Osteoblast (primary cell): Measurements from ENCODE around the gene SIPA1L2. TPM values are rescaled to one million over a fixed set of nuclear protein-coding genes. Genes with fewer than 3 reads are reported as not detected.

ENCODE experiments used
- DNase-seq: peaks from one replicate; pipeline ENCODE4 v3.0.0; 2011; ENCODE audit warnings: low spot score, mixed read lengths; ENCODE audit not compliant: insufficient read length; ENCODE audit errors: missing footprints
- H2AFZ ChIP-seq: 2 replicates; pipeline ENCODE4 v1.6.0; 2011; ENCODE audit warnings: mild to moderate bottlenecking, low read length
- H3K27ac ChIP-seq: 2 replicates; pipeline ENCODE4 v1.5.1; 2011; ENCODE audit warnings: mild to moderate bottlenecking, low read depth, low read length, moderate library complexity
- H3K27me3 ChIP-seq: 2 replicates; pipeline ENCODE4 v1.6.0; 2012; ENCODE audit warnings: mild to moderate bottlenecking, control low read depth, inconsistent platforms, low read length, moderate library complexity; ENCODE audit not compliant: insufficient read depth
- H3K36me3 ChIP-seq: 2 replicates; pipeline ENCODE4 v1.5.1; 2011; ENCODE audit warnings: mild to moderate bottlenecking, low read length, control low read depth, moderate library complexity; ENCODE audit not compliant: insufficient read depth
- H3K4me1 ChIP-seq: 2 replicates; pipeline ENCODE4 v1.5.1; 2011; ENCODE audit warnings: mild to moderate bottlenecking, low read length, control low read depth, moderate library complexity; ENCODE audit not compliant: insufficient read depth
- H3K4me2 ChIP-seq: 2 replicates; pipeline ENCODE4 v1.6.0; 2011; ENCODE audit warnings: mild to moderate bottlenecking, low read length; ENCODE audit not compliant: insufficient read depth
- H3K4me3 ChIP-seq: fragments of 200-600 bp; sonication (generic); 3 replicates; pipeline ENCODE4 v1.5.1; 2012; ENCODE audit warnings: mild to moderate bottlenecking, low read length, inconsistent platforms; ENCODE audit not compliant: insufficient read depth
- H3K79me2 ChIP-seq: 2 replicates; pipeline ENCODE4 v1.6.0; 2012; ENCODE audit warnings: mild to moderate bottlenecking, low read length, control low read depth, inconsistent platforms; ENCODE audit not compliant: insufficient read depth
- H3K9me3 ChIP-seq: 2 replicates; pipeline ENCODE4 v1.5.1; 2011; ENCODE audit warnings: low read depth, low read length, control low read depth
- H4K20me1 ChIP-seq: 2 replicates; pipeline ENCODE4 v1.6.0; 2012; ENCODE audit warnings: mild to moderate bottlenecking, low read length, control low read depth; ENCODE audit not compliant: insufficient read depth
- CTCF ChIP-seq: IDR thresholded peaks from 2 replicates; pipeline ENCODE4 v1.5.1; 2011; ENCODE audit warnings: mild to moderate bottlenecking, low read depth, low read length, moderate library complexity; ENCODE audit errors: extremely low read depth
- total RNA-seq: library from RNA; depleted of rRNA; stranded (reverse); fragments of >200 nt; gene quantifications from 2 replicates; pipeline ENCODE4 v1.2.3, GENCODE V29; 2012

Gene SIPA1L2
- total RNA-seq, 1 donor = 6.9 TPM

DNA sequence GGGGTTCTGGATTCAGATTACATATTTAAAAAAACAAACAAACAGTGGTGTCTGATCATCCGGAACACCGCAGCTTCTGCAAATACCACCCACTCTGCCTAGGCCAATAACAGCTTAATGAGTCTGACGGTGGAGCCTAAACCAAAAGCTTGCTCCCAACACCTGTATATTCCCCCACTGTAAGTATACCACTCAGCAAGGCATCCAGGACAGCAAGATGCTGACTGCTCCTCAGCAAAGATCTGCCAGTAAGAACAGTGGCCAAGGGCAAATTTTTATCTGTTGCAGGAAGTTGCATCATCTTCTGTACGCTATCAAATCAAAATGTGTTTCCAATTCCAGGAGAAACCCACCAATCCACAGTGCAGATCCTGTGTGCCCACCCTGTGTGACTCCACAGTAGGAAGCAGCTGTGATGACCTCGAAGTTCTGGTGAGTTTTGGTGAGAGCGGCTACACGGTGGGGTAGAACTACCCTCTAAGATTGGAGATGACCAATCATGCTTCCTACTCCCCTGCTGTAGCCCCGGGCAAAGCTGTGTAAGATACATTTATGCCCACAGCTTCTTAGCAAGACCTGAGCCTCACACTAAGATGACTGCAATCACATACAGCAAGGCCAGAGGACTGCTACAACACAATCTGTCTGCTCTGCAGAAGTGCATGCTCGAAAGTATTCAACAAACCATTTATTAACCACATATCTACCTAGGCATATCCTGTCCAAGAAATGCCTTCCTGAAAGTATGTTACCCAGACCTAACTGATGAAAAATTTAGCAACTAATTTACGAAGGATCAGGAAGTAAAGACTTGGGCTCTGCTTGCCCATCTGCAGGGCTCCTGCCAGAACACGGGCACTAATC is 30.5 kb downstream of the SIPA1L2 start:
- Histone ChIP-seq H3K79me2 (no peaks in the 10 kb centered on the region), H3K27me3 (no peaks in the 10 kb centered on the region), H2AFZ (no peak overlapping the region), H3K4me2 (no peak overlapping the region), H3K9me3 (no peaks in the 10 kb centered on the region), H4K20me1 (no peaks in the 10 kb centered on the region), H3K4me1 (no peaks in the 10 kb centered on the region), H3K27ac (no peak overlapping the region), H3K36me3 (no peaks in the 10 kb centered on the region), H3K4me3 (no peak overlapping the region)
- DNase-seq = no peak
- TF ChIP-seq CTCF = no peak

DNA sequence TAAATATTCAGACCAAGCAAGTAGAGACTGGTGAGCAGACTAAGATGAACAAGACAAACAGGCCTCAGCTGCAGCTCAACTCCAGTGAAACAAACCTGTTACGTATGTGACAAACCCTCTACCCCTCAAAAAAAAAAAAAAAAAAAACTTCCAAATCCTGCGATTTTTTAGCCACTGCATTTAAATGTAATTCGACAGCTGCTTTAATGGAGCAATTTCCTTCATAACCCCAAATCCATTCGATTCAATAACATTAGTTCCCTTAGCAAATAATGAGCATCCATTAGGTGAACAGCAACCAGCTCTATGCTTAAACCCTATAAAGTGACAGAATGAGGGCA is 31.1 kb downstream of the SIPA1L2 start:
- H3K79me2 ChIP-seq = no peaks in the 10 kb centered on the region
- H3K4me3 ChIP-seq = no peak overlapping the region
- TF ChIP-seq CTCF = no peak
- H3K27ac ChIP-seq = no peak overlapping the region
- no peaks in the 10 kb centered on the region for H3K27me3 ChIP-seq
- H3K4me2 ChIP-seq = no peak overlapping the region
- H3K9me3 ChIP-seq = no peaks in the 10 kb centered on the region
- no peak overlapping the region for H2AFZ ChIP-seq
- H3K4me1 ChIP-seq = no peaks in the 10 kb centered on the region
- H3K36me3 ChIP-seq = no peaks in the 10 kb centered on the region
- no peaks in the 10 kb centered on the region for H4K20me1 ChIP-seq
- DNase-seq = no peak

- Histone ChIP-seq H3K4me1 (no peaks in the 10 kb centered on the region), H3K36me3 (no peaks in the 10 kb centered on the region), H3K4me3 (no peak overlapping the region), H3K79me2 (no peaks in the 10 kb centered on the region), H2AFZ (no peak overlapping the region), H3K27ac (no peak overlapping the region), H3K4me2 (no peak overlapping the region), H3K27me3 (no peaks in the 10 kb centered on the region), H3K9me3 (no peaks in the 10 kb centered on the region), H4K20me1 (no peaks in the 10 kb centered on the region)
- no peak for TF ChIP-seq CTCF
- no peak for DNase-seq
Observed at GRCh38 chr1:232598133-232598532, 31.8 kb downstream of the SIPA1L2 start.

DNA sequence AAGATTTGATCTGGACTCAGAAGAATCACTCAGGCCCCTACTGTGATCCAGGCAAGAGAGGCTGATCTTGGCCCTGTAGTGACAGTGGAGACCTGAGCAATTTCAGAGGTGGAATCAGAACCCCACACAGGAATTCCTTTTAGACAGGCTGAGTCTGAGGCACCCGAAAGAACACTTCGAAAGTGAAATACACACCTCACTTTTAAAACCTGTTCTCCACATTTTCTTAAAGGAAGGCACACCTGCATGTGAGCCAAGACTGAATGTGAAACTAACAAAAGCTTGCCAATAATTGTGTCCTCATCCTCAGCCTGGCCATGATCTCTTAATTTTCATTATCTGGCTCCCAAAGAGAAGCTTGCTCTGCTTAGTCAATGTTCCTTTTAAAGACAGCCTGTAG is 32.2 kb downstream of the SIPA1L2 start:
- H3K9me3 ChIP-seq = no peaks in the 10 kb centered on the region
- no peaks in the 10 kb centered on the region for H3K4me1 ChIP-seq
- H3K36me3 ChIP-seq = no peaks in the 10 kb centered on the region
- no peaks in the 10 kb centered on the region for H3K79me2 ChIP-seq
- H2AFZ ChIP-seq = no peak overlapping the region
- no peaks in the 10 kb centered on the region for H4K20me1 ChIP-seq
- no peak overlapping the region for H3K27ac ChIP-seq
- no peak overlapping the region for H3K4me3 ChIP-seq
- DNase-seq = peak; percentile 26
- no peaks in the 10 kb centered on the region for H3K27me3 ChIP-seq
- no peak overlapping the region for H3K4me2 ChIP-seq
- TF ChIP-seq CTCF = no peak
